ENCODE results near the gene DHCR24.

The DHCR24 gene

DNA sequence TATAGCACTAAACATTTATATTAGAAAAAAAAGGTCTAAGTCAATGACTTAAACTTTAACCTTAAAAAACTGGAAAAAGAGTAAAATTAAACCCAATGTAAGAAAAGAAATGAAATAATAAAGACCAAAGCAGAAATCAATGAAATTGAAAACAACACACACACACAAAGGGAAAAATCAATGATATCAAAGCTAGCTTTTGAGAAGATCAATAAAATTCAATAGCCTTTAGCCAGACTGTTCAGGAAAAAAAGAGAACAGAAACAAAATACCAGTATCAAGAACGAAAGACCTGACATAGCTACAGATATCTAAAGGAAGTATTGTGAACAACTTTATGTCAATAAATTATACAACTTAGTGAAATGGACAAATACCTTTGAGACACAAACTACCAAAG is 7.1 kb downstream of the DHCR24 start:
- no peak overlapping the region for H3K4me3 ChIP-seq (ENCODE audit: low read length)
- no peak for TF ChIP-seq ZNF274 (IDR thresholded peaks at IDR 0.05; ENCODE audit: low read depth, low read length)

- no peak overlapping the region for H3K4me3 ChIP-seq (ENCODE audit: low read length)
- no peak for TF ChIP-seq ZNF274 (IDR thresholded peaks at IDR 0.05; ENCODE audit: low read depth, low read length)
Observed at GRCh38 chr1:54876814-54877213, 10.2 kb downstream of the DHCR24 start.

DNA sequence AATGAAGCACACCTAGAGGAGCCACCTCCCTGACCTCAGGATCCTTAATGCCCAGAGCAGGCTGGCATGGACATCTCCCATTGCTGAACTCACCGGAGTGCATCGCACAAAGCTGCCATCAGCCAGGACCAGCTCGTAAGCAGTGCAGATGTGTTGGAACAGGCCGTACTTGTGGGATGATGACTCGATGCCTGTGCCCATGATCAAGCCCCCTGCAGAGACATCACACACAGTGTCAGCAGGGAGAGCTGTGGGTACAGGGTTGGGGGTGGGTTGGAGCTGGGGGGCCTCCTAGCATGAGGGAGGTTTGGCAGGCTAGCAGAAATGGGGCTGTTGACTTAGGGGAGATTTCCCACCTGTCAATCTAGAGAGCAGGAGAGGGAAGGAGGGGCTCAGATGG is 12.0 kb downstream of the DHCR24 start:
- no peak for TF ChIP-seq ZNF274 (IDR thresholded peaks at IDR 0.05; ENCODE audit: low read depth, low read length)
- H3K4me3 ChIP-seq (ENCODE audit: low read length), result no peak overlapping the region

DNA sequence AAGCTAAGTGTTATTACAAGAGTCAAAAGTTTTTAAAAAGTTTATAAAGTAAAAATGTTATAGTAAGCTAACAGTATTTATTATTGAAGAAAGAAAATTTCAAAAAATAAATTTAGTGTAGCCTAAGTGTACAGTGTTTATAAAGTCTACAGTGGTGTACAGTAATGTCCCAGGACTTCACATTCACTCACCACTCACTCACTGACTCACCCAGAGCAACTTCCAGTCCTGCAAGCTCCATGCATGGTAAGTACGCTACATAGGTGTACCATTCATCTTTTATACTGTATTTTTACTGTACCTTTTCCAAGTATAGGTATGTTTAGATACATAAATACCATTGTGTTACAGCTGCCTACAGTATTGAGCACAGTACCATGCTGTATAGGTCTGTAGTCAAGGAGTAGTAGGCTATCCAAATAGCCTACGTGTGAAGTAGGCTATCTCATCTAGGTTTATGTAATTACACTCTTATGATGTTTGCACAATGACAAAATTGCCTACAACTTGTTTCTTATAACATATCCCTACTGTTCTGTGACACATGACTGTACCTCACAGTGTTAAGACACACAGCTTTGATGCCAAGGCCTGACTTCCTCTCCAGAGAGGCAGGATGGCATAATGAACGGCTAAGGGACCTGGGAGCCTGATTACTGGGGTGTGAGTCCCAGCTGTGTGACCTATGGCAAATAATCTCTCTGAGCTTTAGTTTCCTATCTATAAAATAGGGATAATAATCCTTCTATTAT is 12.7 kb downstream of the DHCR24 start:
- TF ChIP-seq ZNF274 (IDR thresholded peaks at IDR 0.05; ENCODE audit: low read depth, low read length), result no peak
- no peak overlapping the region for H3K4me3 ChIP-seq (ENCODE audit: low read length)

DNA sequence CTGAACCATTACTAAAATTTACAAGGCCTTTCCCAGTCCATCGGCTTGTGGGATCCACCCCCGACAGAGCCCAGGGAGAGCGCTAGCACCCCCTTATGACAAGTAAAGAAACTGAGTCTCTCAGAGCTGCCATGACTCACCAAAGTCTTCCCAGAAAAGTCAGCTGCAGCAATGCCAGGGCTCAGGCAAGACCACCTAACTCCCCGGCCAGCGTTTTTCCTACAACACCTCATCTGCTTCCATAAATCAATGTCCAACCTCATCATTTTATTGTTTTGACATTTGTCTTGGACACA is 15.0 kb downstream of the DHCR24 start:
- no peak overlapping the region for H3K4me3 ChIP-seq (ENCODE audit: low read length)
- no peak for TF ChIP-seq ZNF274 (IDR thresholded peaks at IDR 0.05; ENCODE audit: low read depth, low read length)

GRCh38 chr1:54871275-54872035 is 15.5 kb downstream of the DHCR24 start:
- TF ChIP-seq ZNF274 (IDR thresholded peaks at IDR 0.05; ENCODE audit: low read depth, low read length), result no peak
- H3K4me3 ChIP-seq (ENCODE audit: low read length), result no peak overlapping the region

GRCh38 chr1:54870869-54871268 is 16.1 kb downstream of the DHCR24 start:
- no peak overlapping the region for H3K4me3 ChIP-seq (ENCODE audit: low read length)
- no peak for TF ChIP-seq ZNF274 (IDR thresholded peaks at IDR 0.05; ENCODE audit: low read depth, low read length)

DNA sequence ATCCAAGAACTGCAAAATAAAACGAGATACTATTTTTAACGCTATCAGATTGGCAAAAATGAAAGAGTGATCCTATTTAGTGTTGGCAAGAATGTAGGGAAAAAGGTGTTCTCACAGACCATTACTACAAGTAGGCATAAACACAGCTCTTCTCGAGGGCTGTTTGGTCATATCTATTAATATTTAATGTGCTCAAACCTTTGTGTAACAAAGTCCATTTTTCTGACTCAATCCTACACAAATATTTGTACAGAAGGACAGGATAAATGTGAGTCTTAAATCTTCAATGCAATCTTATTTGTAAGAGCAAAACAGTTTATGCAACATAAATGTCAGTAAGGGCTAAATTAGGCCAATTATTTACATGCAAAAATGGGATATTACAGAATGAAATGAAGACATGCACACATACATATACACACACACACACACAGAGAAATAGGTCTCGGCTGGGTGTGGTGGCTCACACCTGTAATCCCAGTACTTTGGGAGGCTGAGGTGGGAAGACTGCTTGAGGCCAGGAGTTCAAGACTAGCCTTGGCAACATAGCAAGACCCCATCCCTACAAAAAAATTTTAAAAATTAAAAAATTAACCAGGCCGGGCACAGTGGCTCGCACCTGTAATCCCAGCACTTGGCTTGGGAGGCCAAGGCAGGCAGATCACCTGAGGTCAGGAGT is 17.7 kb downstream of the DHCR24 start:
- no peak for TF ChIP-seq ZNF274 (IDR thresholded peaks at IDR 0.05; ENCODE audit: low read depth, low read length)
- H3K4me3 ChIP-seq (ENCODE audit: low read length), result no peak overlapping the region

DNA sequence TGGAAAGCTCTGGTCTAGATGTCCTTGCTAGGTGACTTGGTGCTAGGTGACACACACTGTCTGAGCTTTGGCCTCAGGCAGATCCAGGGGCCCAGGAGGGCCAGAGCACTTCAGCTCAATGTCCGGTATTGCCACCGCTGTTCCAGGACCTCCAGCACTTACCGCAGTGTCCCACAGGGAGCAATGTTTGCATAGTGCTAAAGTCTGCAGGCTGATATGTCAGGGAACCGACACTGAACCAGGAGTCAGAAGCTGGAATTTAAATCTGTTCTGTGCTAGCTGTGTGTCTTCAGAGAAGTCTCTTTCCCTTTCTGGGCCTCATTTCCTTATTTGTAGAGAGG is 19.3 kb downstream of the DHCR24 start:
- H3K4me3 ChIP-seq (ENCODE audit: low read length), result no peak overlapping the region
- TF ChIP-seq ZNF274 (IDR thresholded peaks at IDR 0.05; ENCODE audit: low read depth, low read length), result no peak

DNA sequence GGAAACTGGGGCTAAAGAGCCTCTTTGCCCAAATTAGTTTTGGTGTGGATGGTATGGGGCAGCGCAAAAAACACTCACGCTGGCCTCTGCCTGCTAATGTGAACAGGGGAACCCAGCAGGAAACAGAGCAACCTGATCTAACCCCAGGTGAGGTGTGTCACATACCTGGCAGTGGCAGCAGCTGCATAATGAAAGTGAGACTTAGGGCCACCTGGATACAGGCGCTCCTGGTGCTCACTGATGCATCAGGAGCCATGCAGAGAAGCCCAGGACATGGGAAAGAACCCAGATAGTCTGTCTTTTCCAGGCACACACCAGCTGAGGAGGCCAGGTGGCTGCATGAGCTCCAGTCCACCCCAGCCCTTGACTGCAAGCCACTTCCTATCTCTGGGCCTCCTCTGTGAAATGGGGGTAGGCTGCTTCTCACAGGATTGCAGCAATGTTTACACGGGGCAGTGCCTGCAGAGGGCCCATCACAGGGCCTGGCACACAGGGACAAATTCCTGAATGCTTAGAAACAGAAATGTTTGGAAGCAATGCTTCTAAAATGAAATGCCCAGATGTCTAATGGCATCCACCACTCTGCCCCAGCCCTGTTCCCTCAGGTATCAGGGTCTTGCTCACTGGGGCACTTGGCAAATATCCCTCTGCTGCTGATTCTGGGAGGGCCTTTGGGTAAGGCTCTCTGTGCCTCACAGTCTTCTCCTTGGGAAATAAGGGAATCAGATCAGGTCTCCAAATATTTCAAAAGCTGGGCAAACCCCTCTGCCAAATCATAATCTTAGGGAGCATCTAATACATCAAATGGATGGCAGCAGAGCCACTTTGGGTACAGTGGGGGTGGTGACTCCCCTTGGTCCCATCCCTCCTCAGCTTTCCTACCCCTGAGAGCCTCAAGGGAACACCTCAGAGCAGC is 19.9 kb downstream of the DHCR24 start:
- no peak for TF ChIP-seq ZNF274 (IDR thresholded peaks at IDR 0.05; ENCODE audit: low read depth, low read length)
- H3K4me3 ChIP-seq (ENCODE audit: low read length), result no peak overlapping the region

- TF ChIP-seq ZNF274 (IDR thresholded peaks at IDR 0.05; ENCODE audit: low read depth, low read length), result no peak
Observed at GRCh38 chr1:54865238-54866073, 21.5 kb downstream of the DHCR24 start.

DNA sequence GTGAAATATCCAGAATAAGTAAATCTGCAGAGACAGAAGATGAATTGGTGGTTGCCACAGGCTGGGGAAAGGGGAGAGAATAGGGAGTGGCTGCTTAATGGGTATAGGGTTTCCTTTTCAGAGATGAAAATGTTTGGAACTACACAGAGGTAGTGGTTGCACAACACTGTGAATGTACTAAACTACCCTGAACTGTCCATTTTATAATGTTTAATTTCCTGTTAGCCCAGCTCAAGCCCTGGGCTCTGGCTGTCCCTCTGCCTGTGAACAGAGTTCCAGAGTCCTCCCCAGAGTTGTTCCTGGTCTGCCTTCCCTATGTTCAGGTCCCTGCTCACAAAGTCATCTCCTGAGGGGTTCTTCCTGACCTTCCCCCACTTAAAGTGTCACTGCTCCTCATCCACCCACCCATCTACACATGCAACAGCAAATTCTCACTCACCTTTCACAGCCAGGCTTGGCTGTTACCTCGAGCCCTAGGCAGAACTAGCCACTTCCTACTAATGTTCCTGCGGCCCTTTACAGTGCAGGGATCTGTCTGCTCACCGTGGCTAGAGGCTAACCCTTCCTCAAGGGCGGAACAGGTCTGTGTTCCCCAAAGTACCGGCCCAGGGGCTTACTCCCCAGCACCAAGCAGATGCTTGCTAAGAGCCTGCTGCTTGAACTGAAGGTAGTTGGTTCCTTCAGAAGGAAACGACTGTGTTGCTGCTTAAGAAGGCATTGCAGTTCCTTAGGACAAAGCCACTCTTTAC is 22.4 kb downstream of the DHCR24 start:
- no peak for TF ChIP-seq ZNF274 (IDR thresholded peaks at IDR 0.05; ENCODE audit: low read depth, low read length)
- H3K4me3 ChIP-seq (ENCODE audit: low read length), result no peak overlapping the region

More at GRCh38 chr1:54865238-54866073, 21.5 kb downstream of the DHCR24 start:
- H3K4me3 ChIP-seq (ENCODE audit: low read length), result no peak overlapping the region

- H3K4me3 ChIP-seq (ENCODE audit: low read length), result no peak overlapping the region
- TF ChIP-seq ZNF274 (IDR thresholded peaks at IDR 0.05; ENCODE audit: low read depth, low read length), result no peak
Observed at GRCh38 chr1:54863267-54863665, 23.7 kb downstream of the DHCR24 start.
